SK-N-SH (cell line): ENCODE measurements around the gene TMEM80. TPM values are rescaled to one million over a fixed set of nuclear protein-coding genes. Genes with fewer than 3 reads are reported as not detected.

Experiments
- CTCF ChIA-PET: fragments of 300-600, 350-600 bp; formaldehyde crosslinking; extraction: SDS; loops from one replicate; lab custom pipeline; 2021; lab: Yijun Ruan, JAX
- POLR2A ChIA-PET: fragments of 350-600 bp; sonication (Branson Sonifier 250); formaldehyde crosslinking; extraction: SDS; loops from one replicate; lab custom pipeline; 2020; ENCODE audit warnings: antibody characterized with exemption, inconsistent platforms; lab: Yijun Ruan, JAX
- DNase-seq: peaks from one replicate; pipeline ENCODE4 v3.0.0; 2012
- H2AFZ ChIP-seq: fragments of 200-600 bp; sonication (generic); 2 replicates; pipeline ENCODE4 v1.8.1; 2016; ENCODE audit warnings: antibody characterized with exemption, mild to moderate bottlenecking, low read depth
- H3F3A ChIP-seq: fragments of 200-600 bp; sonication (generic); replicated peaks from 2 replicates; pipeline ENCODE3; 2016; ENCODE audit warnings: antibody characterized with exemption, mild to moderate bottlenecking; ENCODE audit not compliant: insufficient read depth
- H3K27ac ChIP-seq, 2 experiments: fragments of 200-500 bp in 1 of 2; fragments of 200-600 bp in 1 of 2; sonication (Bioruptor generic) in 1 of 2; sonication (generic), shearing (Covaris generic) in 1 of 2; 2 replicates each; pipeline versions ENCODE4 v1.5.1 to v1.6.1; 2014 to 2016; ENCODE audit warnings: low read depth in 2 of 2, inconsistent platforms in 1 of 2, low read length in 1 of 2, mild to moderate bottlenecking in 1 of 2, mixed read lengths in 1 of 2
- H3K27me3 ChIP-seq: fragments of 200-600 bp; sonication (generic), shearing (Covaris generic); 2 replicates; pipeline ENCODE4 v1.6.1; 2016; ENCODE audit warnings: mixed run types; ENCODE audit not compliant: insufficient read depth
- H3K36me3 ChIP-seq, 2 experiments: fragments of 200-500 bp in 1 of 2; fragments of 200-600 bp in 1 of 2; sonication (Bioruptor generic) in 1 of 2; sonication (generic) in 1 of 2; replicated peaks in 1 of 2; 2 replicates each; pipeline versions ENCODE3 to v1.5.1; 2014 to 2016; ENCODE audit warnings: low read length in 1 of 2, mild to moderate bottlenecking in 1 of 2; ENCODE audit not compliant: insufficient read depth in 2 of 2, control insufficient read depth in 1 of 2
- H3K4me1 ChIP-seq, 2 experiments: fragments of 200-500 bp in 1 of 2; fragments of 200-600 bp in 1 of 2; sonication (Bioruptor generic) in 1 of 2; sonication (generic), shearing (Covaris generic) in 1 of 2; 2 replicates each; pipeline versions ENCODE4 v1.5.1 to v1.6.1; 2014 to 2016; ENCODE audit warnings: low read depth in 1 of 2, low read length in 1 of 2, mixed run types in 1 of 2; ENCODE audit not compliant: insufficient read depth in 2 of 2, control insufficient read depth in 1 of 2
- H3K4me2 ChIP-seq: fragments of 200-600 bp; sonication (generic), shearing (Covaris generic); 2 replicates; pipeline ENCODE4 v1.6.1; 2017; ENCODE audit warnings: mixed run types
- H3K4me3 ChIP-seq, 2 experiments: fragments of 200-500 bp in 1 of 2; fragments of 200-600 bp in 1 of 2; sonication (Bioruptor generic) in 1 of 2; sonication (generic), shearing (Covaris generic) in 1 of 2; 2 replicates each; pipeline versions ENCODE4 v1.5.1 to v1.8.1; 2014 to 2016; ENCODE audit warnings: low read depth in 2 of 2, inconsistent platforms in 1 of 2, low read length in 1 of 2, mild to moderate bottlenecking in 1 of 2, mixed read lengths in 1 of 2, moderate library complexity in 1 of 2
- H3K79me2 ChIP-seq: fragments of 200-600 bp; sonication (generic); 2 replicates; pipeline ENCODE4 v1.8.1; 2017; ENCODE audit warnings: mild to moderate bottlenecking; ENCODE audit not compliant: insufficient read depth
- H3K9ac ChIP-seq: fragments of 200-600 bp; sonication (generic); 2 replicates; pipeline ENCODE4 v1.6.1; 2017; ENCODE audit warnings: mixed run types
- H3K9me2 ChIP-seq: fragments of 200-600 bp; sonication (generic); 2 replicates; pipeline ENCODE4 v1.6.1; 2017; ENCODE audit warnings: mixed run types
- H3K9me3 ChIP-seq: fragments of 200-600 bp; sonication (generic); 2 replicates; pipeline ENCODE4 v1.6.1; 2017; ENCODE audit warnings: mixed run types, mild to moderate bottlenecking, moderate library complexity
- H4K20me1 ChIP-seq: fragments of 200-600 bp; sonication (generic); 2 replicates; pipeline ENCODE4 v1.6.1; 2017; ENCODE audit warnings: mild to moderate bottlenecking, mixed run types; ENCODE audit not compliant: insufficient read depth
- FOXM1 ChIP-seq: IDR thresholded peaks from 2 replicates; pipeline ENCODE4 v1.4.0; 2012; ENCODE audit warnings: low read depth, mild to moderate bottlenecking
- GABPA ChIP-seq: IDR thresholded peaks from 2 replicates; pipeline ENCODE4 v1.4.0; 2012; ENCODE audit warnings: low read depth, mild to moderate bottlenecking
- JUND ChIP-seq: IDR thresholded peaks from 2 replicates; pipeline ENCODE4 v1.4.0; 2012
- MAX ChIP-seq: IDR thresholded peaks from 2 replicates; pipeline ENCODE4 v1.4.0; 2012; ENCODE audit warnings: low read depth
- MXI1 ChIP-seq: IDR thresholded peaks from 2 replicates; pipeline ENCODE4 v1.6.1; 2012; ENCODE audit warnings: mild to moderate bottlenecking, low read depth, low read length, improper control_type of control experiment
- NFIC ChIP-seq: IDR thresholded peaks from 2 replicates; pipeline ENCODE4 v1.4.0; 2012; ENCODE audit warnings: borderline replicate concordance
- POLR2AphosphoS5 ChIP-seq: IDR thresholded peaks from 2 replicates; pipeline ENCODE4 v1.6.1; 2012; ENCODE audit warnings: low read depth, low read length
- RFX5 ChIP-seq: IDR thresholded peaks from 2 replicates; pipeline ENCODE4 v1.6.1; 2012; ENCODE audit warnings: mild to moderate bottlenecking, improper control_type of control experiment, low read length
- SIN3A ChIP-seq: IDR thresholded peaks from 2 replicates; pipeline ENCODE4 v1.6.1; 2012; ENCODE audit warnings: low read depth, mild to moderate bottlenecking, low read length, moderate library complexity, borderline replicate concordance
- SMC3 ChIP-seq: IDR thresholded peaks from 2 replicates; pipeline ENCODE4 v1.6.1; 2012; ENCODE audit warnings: low read depth, low read length, improper control_type of control experiment
- TAF1 ChIP-seq: IDR thresholded peaks from 2 replicates; pipeline ENCODE4 v1.6.1; 2012; ENCODE audit warnings: low read depth, mild to moderate bottlenecking, low read length, moderate library complexity, borderline replicate concordance
- TCF12 ChIP-seq: IDR thresholded peaks from 2 replicates; pipeline ENCODE4 v1.4.0; 2012
- USF1 ChIP-seq: IDR thresholded peaks from 2 replicates; pipeline ENCODE4 v1.4.0; 2012; ENCODE audit warnings: low read depth, borderline replicate concordance
- YY1 ChIP-seq: IDR thresholded peaks from 2 replicates; pipeline ENCODE4 v1.4.0; 2012; ENCODE audit warnings: low read depth, mild to moderate bottlenecking
- ZBTB33 ChIP-seq: IDR thresholded peaks from 2 replicates; pipeline ENCODE4 v1.4.0; 2012; ENCODE audit warnings: low read depth, borderline replicate concordance
- WGBS: methylation state at CpG from one replicate; pipeline ENCODE4 v1.1.6; 2017; ENCODE audit warnings: low lambda C conversion rate; 5-methylcytosine and 5-hydroxymethylcytosine counted together
- polyA plus RNA-seq, 3 experiments: library from polyadenylated mRNA; depleted of rRNA; stranded (reverse); fragments of >200 nt; gene quantifications; 2 replicates each; pipeline ENCODE4 v1.2.3, GENCODE V29; 2012

Gene TMEM80
- polyA plus RNA-seq (2012; rRNA removed), result 40.4 and 51.0 TPM in 2 replicates
- 34.3 and 36.4 TPM in 2 replicates for polyA plus RNA-seq (2012; cell fraction: cytosol; rRNA removed)
- 88.5 and 114 TPM in 2 replicates for polyA plus RNA-seq (2012; cell fraction: nucleus; rRNA removed)

GRCh38 chr11:695538-696248, at the start of gene TMEM80:
TSS of gene TMEM80 (plus strand) at chr11:695816. CDS start at chr11:695828, 12 bp downstream.
- Histone ChIP-seq H3K4me1 (peaks cover 13 to 19% of the 10 kb centered on the region in 2 experiments; a peak in 2 of 4 replicates), H3K9me3 (no peaks in the 10 kb centered on the region), H3F3A (no peaks in the 10 kb centered on the region), H3K4me3 (peak within 1 kb of the TSS; percentile 89 to 97), H3K79me2 (peaks cover 52% of the 10 kb centered on the region), H3K27me3 (no peaks in the 10 kb centered on the region), H4K20me1 (peaks cover 16% of the 10 kb centered on the region), H3K36me3 (peaks cover 0 to 5% of the 10 kb centered on the region in 2 experiments), H3K9me2 (no peaks in the 10 kb centered on the region), H3K4me2 (peak within 1 kb of the TSS; percentile 92), H3K27ac (peak within 1 kb of the TSS; percentile 89 to 98), H2AFZ (peak within 1 kb of the TSS; percentile 88; the same call in 1 of the 2 replicates), H3K9ac (peak within 1 kb of the TSS; percentile 94)
- POLR2A ChIA-PET, result interaction anchor here (0.6 to 1.9 kb wide), 7 partner anchors 9 to 166 kb away, joined by 3 to 6 read pairs (median 5); partner anchors contain the start of gene PNPLA2
- DNase-seq, result peak; percentile 92
- WGBS, result 5% methylated on average over 8 of the region's 101 CpGs
- TF ChIP-seq ZBTB33, result peak; percentile 48
- TF ChIP-seq MAX, result 0 out of 2 replicates have a peak, but pooled peaks have one; percentile 13
- TF ChIP-seq YY1, result peak; percentile 91
- TF ChIP-seq MXI1, result peak; percentile 87; the same call in 1 of the 2 replicates
- no peak for TF ChIP-seq FOXM1
- no peak for TF ChIP-seq JUND
- no peak for TF ChIP-seq SMC3
- TF ChIP-seq GABPA, result peak; percentile 21; the same call in 1 of the 2 replicates
- TF ChIP-seq USF1, result no peak
- peak; percentile 69; the same call in 1 of the 2 replicates for TF ChIP-seq POLR2AphosphoS5
- TF ChIP-seq RFX5, result no peak
- no peak for TF ChIP-seq SIN3A
- no peak for TF ChIP-seq TCF12
- TF ChIP-seq NFIC, result no peak
- TF ChIP-seq TAF1, result peak; percentile 72; the same call in 1 of the 2 replicates
- CTCF ChIA-PET, result interaction anchor here (0.8 to 11.4 kb wide), 10 partner anchors 9 to 142 kb away, joined by 3 to 122 read pairs (median 3); partner anchors contain the start of genes GATD1 and PNPLA2
